Muscle of back (tissue), 11 donors: Measurements from ENCODE around the gene GRM7. TPM values are rescaled to one million over a fixed set of nuclear protein-coding genes. Genes with fewer than 3 reads are reported as not detected.

Experiments
- DNase-seq, 3 donors: peaks; one replicate each; pipeline versions ENCODE4 v3.0.0 to v3.0.0-alpha.2; 2013
- polyA plus RNA-seq, 10 donors: library from polyadenylated mRNA; unstranded; fragments of 120-200 nt; gene quantifications; one replicate each; pipeline ENCODE4 v1.2.1, GENCODE V29; 2013; ENCODE audit not compliant: insufficient read length in 10 of 10

The GRM7 gene
- polyA plus RNA-seq, 10 donors = 0.07 to 0.71 (median 0.10) TPM; not detected in 5

DNA sequence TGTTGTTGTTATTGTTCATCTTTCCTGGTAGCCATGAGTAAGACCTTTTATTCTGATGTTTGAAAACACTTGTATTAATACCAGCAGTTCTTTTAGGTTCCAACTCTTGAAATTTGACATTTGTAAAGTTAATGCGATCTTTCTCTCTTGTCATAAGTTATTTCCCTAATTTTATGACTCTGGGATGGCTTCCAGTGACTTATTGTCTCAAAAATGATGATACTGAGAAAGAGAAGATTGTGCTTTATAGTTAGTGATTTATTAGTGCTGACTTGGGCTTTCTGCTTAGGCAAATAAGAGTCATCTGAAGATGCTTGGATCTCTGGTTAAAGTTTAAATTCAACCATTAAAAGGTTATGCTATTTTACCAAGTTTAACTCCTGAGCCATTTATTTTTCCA is 715.2 kb downstream of the GRM7 start:
- DNase-seq = peak in 1 of 3 donors; percentile 39

DNA sequence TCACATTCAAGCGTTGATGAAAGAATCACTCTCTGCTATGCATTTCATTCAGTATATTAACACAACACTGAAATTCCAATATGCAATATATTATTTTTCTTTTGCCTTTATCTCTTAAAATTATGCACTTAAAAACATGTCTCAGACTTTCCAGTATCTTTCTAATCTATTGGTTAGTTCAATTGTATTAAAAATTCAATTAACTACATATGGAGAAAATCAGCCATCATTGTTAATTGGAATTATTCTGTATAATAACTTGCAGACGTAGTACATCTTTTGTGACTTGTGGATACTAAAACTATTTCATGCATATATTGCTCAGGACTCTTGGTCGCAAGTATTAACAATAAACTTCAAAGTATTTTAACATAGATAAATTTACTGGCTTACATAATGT is 715.6 kb downstream of the GRM7 start:
- no peak for DNase-seq

DNA sequence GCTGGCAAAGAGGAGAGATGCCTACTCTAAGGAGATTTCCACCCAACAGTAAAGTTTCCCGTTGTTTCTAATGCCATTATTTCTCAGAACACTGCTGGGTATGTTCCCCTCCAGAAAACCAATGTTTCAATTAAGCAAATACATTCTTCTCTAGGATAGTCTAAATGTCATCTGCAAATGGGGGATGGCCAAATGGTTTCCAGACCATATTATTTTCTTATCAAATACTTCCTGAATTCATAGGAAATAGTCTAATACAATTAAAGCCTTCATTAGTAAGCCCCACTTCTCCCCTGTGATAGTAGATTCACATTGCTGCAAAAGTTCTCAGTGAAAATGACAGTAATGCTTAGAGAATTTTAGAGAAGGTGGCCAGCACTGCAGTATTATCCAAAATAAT is 716.6 kb downstream of the GRM7 start:
- no peak for DNase-seq

DNA sequence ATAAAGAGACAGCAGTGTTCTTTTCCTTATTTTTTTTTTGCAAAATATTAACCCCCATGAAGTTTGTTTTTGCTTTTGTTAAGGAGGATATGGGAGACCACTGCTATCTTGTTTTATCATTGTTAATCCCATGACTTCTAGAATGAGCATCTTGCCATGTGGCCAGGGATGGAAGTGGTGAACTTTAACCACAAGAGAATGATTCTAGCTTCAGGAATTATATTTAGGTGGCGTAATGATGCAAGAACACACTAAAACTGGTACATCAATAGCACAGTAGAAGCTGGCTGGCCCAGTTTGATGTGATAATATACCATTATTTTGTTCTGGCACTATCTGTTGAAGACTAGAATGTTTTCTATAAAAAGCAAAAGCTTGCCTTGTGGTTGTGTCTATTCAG is 720.9 kb downstream of the GRM7 start:
- no peak for DNase-seq

DNA sequence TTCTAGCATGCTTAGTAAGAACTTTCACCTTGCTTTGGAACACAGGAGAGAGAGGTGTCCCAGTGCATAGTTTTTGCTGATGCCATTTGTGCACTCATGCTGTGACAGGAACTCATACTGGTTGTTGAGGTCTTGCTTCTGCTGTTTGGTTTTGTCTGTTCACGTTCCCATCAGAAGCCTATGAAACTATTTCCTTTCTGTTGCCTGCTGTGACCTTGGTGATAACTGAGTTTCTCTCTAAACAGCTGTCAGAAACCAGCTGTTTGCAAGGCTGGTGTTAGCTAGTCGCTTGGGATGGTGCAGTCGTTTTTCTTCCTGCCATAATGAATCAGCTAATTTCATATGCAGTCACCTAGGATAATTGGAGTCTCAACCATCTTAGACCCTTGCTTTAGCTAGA is 724.1 kb downstream of the GRM7 start:
- peak in 1 of 3 donors; percentile 14 for DNase-seq

DNA sequence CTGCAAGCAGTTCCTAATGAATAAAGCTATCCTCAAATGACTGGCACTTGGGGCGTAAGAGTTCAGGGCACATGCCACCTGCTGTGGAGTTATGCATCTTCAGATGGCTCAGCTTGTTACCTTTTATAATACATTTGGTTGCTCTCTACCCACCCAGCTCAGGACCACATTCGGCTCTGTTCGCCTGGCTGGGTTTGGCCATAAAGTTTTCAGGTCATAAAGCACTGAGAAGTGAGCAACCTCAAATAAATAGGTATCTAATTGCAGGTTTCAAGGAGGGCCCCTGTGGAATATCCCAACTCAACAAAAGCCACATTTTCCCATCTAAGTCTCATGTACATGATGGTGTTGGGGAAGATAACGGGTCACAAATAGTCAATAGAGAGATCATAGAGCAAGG is 727.3 kb downstream of the GRM7 start:
- no peak for DNase-seq

DNA sequence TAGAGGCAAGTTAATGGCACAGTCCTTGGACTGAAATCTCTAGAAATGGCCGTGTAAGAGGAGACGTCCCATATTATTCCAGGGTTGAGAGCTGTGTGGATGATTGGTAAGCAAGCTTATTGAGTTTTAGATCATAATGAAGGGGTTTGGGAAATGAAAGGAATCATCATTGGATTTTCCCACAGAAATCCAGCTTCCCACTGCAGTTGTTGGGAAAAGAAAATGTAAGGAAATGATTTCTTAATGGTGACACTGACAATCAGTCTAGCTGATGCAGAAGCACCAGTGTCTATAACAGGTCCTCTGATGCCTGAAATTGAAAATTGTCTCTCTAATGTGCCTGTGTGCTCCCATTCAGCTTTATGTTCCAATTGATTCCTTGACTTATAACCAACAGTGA is 728.6 kb downstream of the GRM7 start:
- DNase-seq = no peak

DNA sequence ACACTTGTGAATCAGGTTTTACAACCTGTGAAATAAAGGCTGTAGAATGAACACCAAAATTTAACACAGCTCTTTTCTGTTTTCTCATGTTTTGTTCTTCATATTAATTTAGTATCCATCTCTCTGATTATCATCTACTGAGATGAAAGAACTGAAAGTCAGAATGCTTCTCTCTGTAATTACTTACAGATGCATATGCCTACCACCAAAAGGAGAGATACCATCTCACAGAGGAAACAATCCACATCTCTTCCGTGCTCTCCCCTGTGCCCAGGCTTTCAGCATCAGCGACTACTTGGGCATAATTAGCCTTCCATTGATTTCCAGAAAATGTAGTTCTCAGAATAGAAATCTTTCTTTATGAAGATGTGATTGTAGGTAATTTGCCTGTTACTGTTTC is 741.4 kb downstream of the GRM7 start:
- no peak for DNase-seq

DNA sequence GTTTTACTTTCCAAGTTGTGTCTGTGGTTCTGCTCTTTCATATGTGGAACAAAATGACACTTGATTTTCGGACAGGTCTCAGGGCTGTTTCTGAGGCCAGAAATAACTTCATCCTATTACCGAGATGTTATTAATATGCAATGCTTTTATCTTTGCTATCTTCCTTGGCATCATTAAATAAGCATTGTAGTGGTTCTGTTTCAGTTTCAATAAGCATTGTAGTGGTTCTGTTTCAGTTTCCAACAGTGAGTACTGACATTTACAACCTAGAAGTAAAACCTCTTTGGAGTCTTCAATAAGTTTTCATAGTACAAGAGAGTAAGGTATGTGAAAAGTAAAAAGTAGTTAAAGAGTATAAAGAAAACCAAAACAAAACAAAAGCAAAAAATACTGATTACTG is 746.2 kb downstream of the GRM7 start:
- no peak for DNase-seq

DNA sequence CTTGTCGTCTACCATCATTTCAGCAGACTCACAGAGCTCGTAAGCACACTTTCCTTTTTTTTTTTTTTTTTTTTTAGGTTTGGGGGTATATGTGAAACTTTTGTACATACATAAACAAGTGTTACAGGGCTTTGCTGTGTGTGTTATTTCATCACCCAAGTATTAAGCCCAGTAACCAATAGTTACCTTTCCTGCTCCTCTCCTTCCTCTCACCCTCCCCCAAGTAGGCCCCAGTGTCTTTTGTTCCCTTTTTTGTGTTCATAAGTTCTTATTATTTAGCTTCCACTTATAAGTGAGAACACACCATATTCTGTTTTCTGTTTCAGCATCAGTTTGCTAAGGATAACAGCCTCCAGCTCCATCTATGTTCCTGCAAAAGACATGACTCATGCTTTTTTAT is 746.8 kb downstream of the GRM7 start:
- DNase-seq = no peak

DNA sequence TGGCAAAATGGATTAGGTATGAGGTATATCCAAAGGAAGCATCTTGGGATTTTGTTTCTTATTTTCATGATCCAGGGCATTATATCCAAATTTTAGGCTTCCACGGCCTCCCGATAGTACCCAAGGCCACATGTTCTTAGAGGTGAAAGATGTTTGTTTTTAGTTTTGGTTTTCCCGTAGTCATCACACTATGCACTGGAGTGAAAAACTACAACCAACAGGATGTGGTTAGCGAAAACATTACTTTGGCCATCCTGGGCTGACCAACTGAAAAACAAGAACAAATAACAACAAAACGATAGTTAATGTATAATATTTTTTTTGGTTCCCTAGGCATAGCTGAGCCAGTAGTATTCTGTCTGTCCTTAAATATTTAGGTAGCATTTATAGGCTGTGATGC is 749.7 kb downstream of the GRM7 start:
- DNase-seq = no peak

DNA sequence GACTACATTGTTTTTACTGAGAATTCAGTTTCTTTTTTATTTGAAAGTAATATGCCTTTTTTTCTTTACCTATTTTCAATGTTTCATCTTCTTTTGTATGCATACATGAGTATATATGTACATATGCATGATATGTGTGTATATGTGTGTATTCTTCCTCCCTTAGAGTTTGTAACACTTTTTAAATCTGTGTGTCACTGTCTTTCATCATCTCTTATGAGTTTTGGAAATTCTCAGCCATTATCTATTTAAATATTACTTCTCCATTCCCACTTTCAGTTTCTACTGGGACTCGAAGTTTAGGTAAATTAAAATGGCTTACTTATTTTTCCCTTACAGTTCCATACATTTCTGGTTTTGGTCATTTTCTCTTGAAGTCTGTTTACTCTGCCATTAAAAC is 754.1 kb downstream of the GRM7 start:
- no peak for DNase-seq

DNA sequence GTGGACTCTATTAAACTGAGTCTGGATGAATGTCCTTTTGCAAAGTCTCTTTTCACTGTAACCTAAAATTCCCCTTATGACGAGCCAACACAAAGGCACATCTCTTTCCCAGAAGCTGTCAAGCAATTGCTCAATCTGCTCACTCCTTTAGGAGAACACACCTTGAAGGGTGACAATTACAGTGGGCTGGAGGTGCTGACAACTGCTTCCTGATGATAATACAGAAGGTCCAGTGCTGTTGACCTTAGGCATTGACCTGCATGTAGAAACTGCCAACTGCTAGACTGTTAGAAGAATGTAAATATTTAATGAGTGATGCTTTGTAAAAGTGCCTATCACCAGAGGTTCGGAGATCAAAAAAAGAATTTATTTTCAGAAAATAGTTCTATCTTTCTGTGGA is 757.7 kb downstream of the GRM7 start:
- no peak for DNase-seq

DNA sequence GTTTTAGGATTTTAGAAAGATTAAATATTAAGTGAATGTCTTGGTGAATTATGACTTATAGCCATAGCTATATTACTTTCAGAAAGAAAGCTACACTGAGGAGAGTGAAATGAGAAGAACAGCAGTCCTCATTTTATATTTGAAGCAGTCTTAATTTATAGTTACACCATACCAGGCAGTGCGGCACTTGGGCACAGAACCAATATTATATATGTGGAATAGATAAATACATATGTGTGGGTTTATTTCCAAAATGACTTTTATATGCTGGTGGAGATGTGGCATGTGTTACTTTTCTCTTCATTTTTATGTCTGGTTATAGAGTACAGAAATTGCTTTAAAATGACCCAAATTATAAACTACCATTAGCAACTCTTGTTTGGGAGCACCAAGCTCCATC is 759.5 kb downstream of the GRM7 start:
- no peak for DNase-seq

DNA sequence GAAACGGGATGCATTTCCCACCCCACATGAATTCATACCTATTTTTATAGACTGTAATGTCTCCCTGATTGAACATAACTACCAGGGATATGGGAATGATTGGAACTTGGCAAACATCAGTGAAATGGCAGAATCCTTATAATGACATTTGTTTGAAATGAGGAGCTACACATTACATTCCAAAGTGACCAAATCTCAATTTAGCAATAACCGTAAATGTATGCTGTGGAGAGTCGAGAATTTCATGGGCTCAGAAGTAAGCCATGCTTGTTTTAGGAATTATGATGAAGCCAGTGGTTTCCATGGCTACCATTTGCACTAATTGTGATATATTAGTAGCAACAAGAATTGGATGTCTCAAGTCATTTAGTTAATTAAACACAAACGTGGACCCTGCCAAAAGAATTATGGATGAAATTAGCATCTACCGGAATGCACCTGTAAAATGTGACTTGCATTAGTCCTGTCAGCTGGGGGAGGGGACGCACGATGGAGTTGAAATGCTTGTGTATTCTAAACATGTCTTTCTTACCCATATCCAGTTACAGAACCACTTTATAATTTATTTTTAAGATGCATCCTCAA is 760.2 kb downstream of the GRM7 start:
- no peak for DNase-seq

DNA sequence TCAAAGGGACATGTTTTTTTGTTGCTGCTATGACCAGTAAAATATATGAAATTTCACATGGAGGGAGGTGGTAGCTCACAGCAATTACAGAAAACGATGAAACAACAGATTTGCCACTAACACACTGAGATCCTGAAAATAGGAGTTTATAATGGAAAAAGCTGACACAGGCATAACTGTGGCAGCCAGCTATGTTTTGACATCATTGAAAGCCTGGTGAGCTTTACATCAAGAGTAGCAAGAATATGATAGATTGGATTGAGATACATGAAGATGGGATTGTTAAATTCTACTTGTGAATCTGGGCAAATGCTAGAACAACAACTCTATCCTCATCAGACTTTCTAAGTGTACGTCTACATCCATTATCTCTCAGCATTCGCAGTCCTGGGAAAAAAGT is 760.7 kb downstream of the GRM7 start:
- no peak for DNase-seq

DNA sequence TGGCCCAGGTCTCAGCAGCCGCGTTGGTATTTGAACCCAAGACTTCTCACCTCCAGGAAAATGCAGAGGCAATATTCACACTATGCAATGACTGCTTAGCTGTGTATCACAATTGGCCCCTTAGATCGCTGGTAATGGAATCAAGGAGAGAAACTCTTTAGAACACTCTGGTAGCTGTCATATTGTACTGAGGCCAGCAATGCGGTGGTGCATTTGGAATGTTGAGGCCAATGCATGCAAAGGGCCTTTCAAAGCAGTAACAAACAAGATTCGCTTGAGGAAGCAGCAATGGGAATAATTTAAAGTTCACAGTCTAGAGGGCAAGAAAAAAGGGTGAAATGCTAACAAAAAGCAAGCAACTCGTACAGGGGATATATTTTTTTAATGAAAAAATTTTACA is 764.1 kb downstream of the GRM7 start:
- no peak for DNase-seq

DNA sequence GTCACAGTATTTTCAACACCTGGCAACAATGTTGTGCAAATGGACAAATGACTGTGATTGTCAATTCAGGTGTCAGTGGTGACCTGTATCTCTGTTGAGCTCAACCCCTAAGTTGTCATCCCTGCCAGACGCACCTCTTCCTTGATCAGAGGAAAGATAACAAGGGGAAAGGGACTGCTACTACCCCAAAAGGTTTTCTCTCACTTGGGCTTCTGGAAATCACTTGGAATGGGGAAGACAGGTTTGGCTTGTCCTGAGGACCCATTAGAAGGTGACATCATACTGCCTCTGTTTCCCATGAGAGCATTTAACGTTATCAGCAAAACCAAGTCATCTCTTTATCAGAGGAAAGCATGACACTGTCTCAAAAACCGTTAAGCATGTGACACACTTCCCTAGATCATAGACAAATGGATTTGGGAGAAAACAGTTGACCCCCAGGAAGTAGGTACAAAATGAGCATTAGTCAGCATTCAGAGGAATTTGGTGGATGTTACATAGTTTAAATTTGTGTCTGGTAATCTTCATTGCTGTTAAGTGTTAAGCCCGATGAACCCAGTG is 769.5 kb downstream of the GRM7 start:
- no peak for DNase-seq

DNA sequence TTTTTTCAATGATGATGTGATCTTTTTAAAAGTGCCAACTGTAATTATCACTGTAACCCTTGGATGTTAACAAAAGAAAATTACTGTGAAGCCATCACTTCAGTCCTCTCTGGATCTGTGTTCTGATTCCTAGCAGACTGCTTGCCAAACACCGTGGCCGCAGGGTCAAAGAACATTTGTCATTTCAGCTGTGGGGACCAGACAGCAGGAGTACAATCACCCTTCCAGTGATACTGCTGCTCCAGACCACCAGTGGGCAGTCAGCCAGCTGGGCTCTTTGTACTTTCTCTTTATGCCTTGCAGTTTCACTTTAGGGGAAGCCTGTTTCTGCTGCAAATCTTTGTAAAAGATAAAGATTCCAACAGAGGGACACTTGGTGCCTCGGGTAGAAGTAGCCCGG is 770.0 kb downstream of the GRM7 start:
- peak; percentile 5 to 33 (median 23) for DNase-seq

DNA sequence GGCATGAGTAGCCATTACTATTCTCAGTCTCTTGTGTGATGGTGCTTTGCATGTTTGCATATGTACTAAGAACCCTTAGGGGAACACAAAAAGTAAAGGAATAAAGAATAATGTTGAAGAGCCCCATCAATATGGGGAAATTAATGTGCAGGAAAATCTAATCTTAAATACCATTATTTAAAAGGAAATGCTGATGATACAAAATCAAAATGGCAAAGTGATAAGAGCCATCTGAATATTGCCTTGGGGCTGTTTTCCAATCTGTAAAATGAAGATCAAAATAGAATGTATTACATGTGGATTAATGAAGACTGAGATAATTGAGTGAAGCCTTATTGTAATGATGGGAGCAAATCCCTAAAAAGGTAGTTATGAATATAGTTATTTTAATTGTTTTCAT is 771.4 kb downstream of the GRM7 start:
- no peak for DNase-seq

DNA sequence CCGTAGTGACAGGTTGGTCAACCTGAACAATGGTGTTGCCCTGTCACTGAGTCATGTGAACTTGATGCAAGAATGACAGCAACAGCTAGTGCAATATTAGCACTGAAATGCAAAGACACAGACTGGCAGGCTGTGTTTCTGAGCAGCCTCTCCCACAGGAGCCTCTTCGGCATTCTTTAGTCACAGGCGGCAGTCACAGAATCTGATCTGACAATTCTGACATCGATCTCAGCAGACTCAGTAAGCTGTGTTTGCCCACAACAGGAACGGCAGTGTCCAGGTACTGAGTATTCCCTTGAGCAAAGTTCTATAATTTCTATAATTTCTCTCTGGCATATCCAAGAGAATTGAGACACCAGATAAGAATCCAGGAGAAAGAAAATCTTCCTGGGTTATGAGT is 776.8 kb downstream of the GRM7 start:
- DNase-seq = no peak

DNA sequence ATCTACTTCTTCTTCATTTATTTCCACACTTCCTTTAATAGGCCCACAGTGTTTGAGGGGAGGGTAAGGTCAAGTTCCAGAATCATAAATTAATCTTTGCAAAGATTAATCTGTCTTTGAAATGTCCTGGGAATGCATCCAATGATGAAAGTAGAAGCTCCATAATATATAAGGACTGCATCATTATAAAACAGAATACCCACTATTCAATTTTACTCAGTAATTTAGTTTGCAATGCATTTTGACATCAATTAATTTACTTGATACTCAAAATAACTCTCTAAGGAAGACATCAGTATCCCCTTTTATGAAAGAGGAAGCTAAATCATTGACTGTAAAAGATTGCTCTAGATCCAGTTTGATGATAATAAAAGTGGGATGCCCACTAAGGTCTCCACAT is 777.2 kb downstream of the GRM7 start:
- no peak for DNase-seq

DNA sequence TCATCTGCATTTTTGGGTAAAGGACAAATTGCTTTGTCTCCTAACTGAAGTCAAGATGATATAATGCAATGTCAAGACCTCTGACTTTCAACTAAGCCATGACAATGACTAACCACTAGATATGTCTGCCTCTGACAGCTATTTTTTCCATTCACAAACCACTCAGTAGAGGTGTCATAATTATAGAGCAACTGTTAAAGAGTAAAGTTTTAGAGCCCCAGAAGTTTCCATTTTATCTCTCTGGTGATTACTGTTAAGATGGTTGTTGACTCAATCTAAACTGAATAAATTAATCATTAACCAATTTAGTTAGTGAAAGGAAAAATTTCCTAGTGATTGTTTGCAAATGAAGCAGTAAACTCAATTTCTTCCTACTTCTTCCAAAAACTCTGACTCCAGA is 779.9 kb downstream of the GRM7 start:
- DNase-seq = no peak

DNA sequence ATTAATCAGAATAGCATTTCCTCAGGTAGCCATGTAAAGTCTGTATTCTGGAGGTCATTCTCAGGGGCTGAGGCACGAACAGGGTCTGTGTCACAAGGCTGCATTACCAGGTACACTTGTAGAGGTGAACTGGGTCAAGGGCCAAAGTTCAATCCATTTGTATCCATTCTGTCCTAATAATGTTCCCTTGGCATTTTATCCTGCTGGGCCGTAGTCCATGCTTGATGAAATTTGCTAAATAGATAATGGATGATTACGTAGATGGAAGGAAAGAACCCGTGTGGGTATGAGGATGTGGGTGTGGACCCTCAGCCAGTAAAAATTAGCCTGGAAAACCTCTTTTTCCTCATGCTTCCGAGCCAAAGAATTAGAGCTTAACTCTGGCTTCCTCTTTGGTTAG is 785.9 kb downstream of the GRM7 start:
- no peak for DNase-seq

DNA sequence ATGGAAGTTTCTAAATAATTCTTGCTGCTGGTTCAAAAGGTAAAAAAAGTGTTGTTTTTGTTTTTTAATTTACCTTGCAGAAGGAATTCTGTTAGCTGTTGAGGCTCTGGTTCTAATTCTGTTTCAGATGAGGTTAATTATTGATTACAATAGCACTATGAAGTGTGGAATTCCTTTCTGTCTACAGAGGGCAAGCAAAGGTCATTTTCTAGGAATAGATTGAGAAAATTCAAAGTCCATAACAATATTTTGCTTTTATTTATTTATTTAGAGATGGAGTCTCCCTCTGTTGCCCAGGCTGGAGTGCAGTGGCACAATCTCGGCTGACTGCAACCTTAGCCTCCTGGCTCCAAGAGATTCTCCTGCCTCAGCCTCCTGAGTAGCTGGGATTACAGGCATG is 789.6 kb downstream of the GRM7 start:
- no peak for DNase-seq
